Epithelial cell of esophagus (primary cell): ENCODE measurements around the gene TXLNG.
"Not testable (repeated sequence)": the region's sequence is repeated elsewhere in the genome, so short reads cannot be mapped to it uniquely, and the experiment has no call there.

Source experiments
- DNase-seq: peaks from one replicate; pipeline ENCODE4 v3.0.0; 2010; ENCODE audit warnings: low read depth
- H3K4me3 ChIP-seq: 2 replicates; pipeline ENCODE4 v1.5.1; 2011; ENCODE audit warnings: mild to moderate bottlenecking, low read length, control low read depth
- CTCF ChIP-seq: IDR thresholded peaks from 2 replicates; pipeline ENCODE4 v1.5.1; 2011; ENCODE audit warnings: low read depth, mild to moderate bottlenecking, low read length, control low read depth, inconsistent platforms; ENCODE audit not compliant: insufficient read depth; ENCODE audit errors: missing control alignments

TXLNG gene

GRCh38 chrX:16748425-16748824, 37.8 kb upstream of the TXLNG start:
- no peak for DNase-seq
- H3K4me3 ChIP-seq: no peak overlapping the region
- no peak for TF ChIP-seq CTCF

- no peak overlapping the region for H3K4me3 ChIP-seq
- DNase-seq: no peak
- no peak for TF ChIP-seq CTCF
These were observed 36.1 kb upstream of the TXLNG start for GRCh38 chrX:16750136-16750535.

- no peak for TF ChIP-seq CTCF
- DNase-seq: peak; percentile 8
- H3K4me3 ChIP-seq: no peak overlapping the region
These were observed 32.2 kb upstream of the TXLNG start for GRCh38 chrX:16754019-16754418.

GRCh38 chrX:16756724-16757123, 29.5 kb upstream of the TXLNG start:
- TF ChIP-seq CTCF: no peak
- peak; percentile 2 for DNase-seq
- no peak overlapping the region for H3K4me3 ChIP-seq

- not testable (repeated sequence) for DNase-seq, H3K4me3 ChIP-seq
These were observed 24.8 kb upstream of the TXLNG start for GRCh38 chrX:16761500-16761899.

GRCh38 chrX:16762579-16762978, 23.7 kb upstream of the TXLNG start:
- no peak for DNase-seq
- no peak overlapping the region for H3K4me3 ChIP-seq
- TF ChIP-seq CTCF: no peak

GRCh38 chrX:16765594-16765993, 20.7 kb upstream of the TXLNG start:
- DNase-seq: no peak
- H3K4me3 ChIP-seq: no peak overlapping the region
- no peak for TF ChIP-seq CTCF

- TF ChIP-seq CTCF: no peak
- H3K4me3 ChIP-seq: no peak overlapping the region
- DNase-seq: no peak
These were observed 15.2 kb upstream of the TXLNG start for GRCh38 chrX:16770970-16771482.
